Spleen (tissue), 7 donors: ENCODE data around the gene PAK1.

Experiments used
- POLR2A ChIP-seq, 3 donors: fragments of 450-650 bp; IDR thresholded peaks; one replicate each; pipeline ENCODE4 v1.5.1; 2017; ENCODE audit warnings: antibody characterized with exemption in 3 of 3, mild to moderate bottlenecking in 1 of 3
- TF ChIP-seq, protein P1 (sequence below), 11 experiments: fragments of 200-600 bp in 7 of 11; fragments of 450-650 bp in 4 of 11; sonication (generic) in 4 of 11; IDR thresholded peaks in 8 of 11; conservative IDR thresholded peaks in 3 of 11; 1 replicate in 7 of 11; 2 replicates in 4 of 11; pipeline versions ENCODE4 v1.4.0 to v1.8.0; 2016 to 2021; ENCODE audit warnings: antibody characterized with exemption in 11 of 11, inconsistent platforms in 4 of 11, mild to moderate bottlenecking in 1 of 11
- donor health status: DM: no; HTN: no; CAD: no; lungs with moderate emphysema.
- donor health status: DM: no; HTN: no; CAD: no.
- donor health status: DM: no; HTN: no; CAD: no.

DNA sequence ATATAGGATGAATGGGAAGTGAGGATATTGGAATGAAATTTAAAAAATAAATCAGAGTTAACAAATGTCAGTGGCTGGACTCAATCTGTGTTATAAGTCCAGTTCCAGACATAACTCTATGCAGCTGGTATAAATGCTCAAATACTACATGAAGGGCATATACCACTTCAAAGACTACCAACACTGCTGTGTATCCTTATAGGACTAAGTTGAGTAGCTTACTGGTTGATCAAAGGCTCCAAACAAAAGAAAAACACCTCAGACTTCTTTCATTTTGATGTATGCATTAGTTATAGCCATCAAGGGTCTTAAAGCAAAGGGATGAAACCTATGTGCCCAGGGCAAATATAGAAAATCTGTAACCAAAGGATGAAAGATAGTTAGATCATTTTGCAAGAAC lies 86.2 kb downstream of the PAK1 start:
- TF ChIP-seq, protein P1, sequence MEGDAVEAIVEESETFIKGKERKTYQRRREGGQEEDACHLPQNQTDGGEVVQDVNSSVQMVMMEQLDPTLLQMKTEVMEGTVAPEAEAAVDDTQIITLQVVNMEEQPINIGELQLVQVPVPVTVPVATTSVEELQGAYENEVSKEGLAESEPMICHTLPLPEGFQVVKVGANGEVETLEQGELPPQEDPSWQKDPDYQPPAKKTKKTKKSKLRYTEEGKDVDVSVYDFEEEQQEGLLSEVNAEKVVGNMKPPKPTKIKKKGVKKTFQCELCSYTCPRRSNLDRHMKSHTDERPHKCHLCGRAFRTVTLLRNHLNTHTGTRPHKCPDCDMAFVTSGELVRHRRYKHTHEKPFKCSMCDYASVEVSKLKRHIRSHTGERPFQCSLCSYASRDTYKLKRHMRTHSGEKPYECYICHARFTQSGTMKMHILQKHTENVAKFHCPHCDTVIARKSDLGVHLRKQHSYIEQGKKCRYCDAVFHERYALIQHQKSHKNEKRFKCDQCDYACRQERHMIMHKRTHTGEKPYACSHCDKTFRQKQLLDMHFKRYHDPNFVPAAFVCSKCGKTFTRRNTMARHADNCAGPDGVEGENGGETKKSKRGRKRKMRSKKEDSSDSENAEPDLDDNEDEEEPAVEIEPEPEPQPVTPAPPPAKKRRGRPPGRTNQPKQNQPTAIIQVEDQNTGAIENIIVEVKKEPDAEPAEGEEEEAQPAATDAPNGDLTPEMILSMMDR (IDR thresholded peaks at IDR 0.05 in 8 of 11, conservative IDR thresholded peaks at IDR 0.05 in 3 of 11) = no peak
- no peak for TF ChIP-seq POLR2A (IDR thresholded peaks at IDR 0.05)
